GM19099 (cell line): ENCODE results near the gene ASH1L.

ENCODE experiments used
- POLR2A ChIP-seq: IDR thresholded peaks from 3 replicates; pipeline ENCODE4 v1.6.1; 2011; ENCODE audit warnings: low read depth; ENCODE audit not compliant: insufficient read length; ENCODE audit errors: extremely low read depth

The ASH1L gene

DNA sequence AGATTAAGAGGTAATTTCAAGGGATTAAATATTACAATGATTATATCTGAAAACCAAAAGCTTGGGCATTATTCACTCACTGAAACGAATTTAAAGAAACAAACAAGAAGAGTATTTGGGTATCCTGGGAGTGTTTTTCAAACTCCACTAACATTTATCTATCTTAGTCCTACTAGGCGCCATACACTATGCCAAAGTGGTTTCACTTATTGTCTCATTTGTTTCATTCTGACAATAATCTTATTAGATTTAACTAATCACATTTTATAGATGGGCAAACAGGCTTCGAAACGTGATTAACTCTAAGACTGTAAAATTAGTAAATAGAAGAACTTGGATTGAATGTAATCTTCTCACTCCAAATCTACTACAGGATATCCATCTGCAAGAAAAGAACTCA, 25.4 kb downstream of the ASH1L start:
- no peak for TF ChIP-seq POLR2A

DNA sequence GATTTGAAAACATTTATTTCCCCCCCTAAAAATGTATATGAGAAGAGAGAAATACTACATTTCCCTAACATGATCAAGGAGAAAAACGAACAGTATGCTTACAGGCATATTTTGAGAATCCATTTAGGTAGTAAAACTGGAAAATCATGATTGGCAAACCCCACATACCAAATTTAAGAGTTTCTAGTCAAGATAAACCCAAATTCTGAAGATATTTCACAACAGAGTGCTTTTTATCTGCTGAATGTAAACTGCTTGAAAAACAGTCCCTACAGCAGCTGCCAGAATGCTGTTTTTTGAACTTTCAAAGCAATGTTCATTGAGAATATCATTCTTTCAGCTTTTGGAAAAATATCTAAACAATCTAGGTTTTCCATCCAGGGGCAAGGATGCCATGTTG, 31.0 kb downstream of the ASH1L start:
- TF ChIP-seq POLR2A: no peak

GRCh38 chr1:155529929-155530328, 32.7 kb downstream of the ASH1L start:
- TF ChIP-seq POLR2A: no peak

DNA sequence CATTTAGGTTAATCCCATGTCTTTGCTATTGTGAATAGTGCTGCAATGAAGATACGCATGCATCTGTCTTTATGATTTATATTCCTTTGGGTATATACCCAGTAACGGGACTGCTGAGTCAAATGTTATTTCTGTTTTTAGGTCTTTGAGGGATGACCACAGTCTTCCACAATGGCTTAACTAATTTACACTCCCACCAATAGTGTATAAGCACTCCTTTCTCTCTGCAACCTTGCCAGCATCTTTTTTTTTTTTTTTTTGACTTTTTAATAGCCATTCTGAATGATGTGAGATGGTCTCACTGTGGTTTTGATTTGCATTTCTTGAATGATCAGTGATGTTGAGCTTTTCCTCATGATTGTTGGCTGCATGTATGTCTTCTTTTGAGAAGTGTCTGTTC, 33.5 kb downstream of the ASH1L start:
- no peak for TF ChIP-seq POLR2A

GRCh38 chr1:155527677-155528076, 34.9 kb downstream of the ASH1L start:
- no peak for TF ChIP-seq POLR2A

GRCh38 chr1:155526356-155526755, 36.2 kb downstream of the ASH1L start:
- no peak for TF ChIP-seq POLR2A

GRCh38 chr1:155522069-155522468, 40.5 kb downstream of the ASH1L start:
- TF ChIP-seq POLR2A: no peak

GRCh38 chr1:155518484-155518883, 44.1 kb downstream of the ASH1L start:
- TF ChIP-seq POLR2A: no peak

DNA sequence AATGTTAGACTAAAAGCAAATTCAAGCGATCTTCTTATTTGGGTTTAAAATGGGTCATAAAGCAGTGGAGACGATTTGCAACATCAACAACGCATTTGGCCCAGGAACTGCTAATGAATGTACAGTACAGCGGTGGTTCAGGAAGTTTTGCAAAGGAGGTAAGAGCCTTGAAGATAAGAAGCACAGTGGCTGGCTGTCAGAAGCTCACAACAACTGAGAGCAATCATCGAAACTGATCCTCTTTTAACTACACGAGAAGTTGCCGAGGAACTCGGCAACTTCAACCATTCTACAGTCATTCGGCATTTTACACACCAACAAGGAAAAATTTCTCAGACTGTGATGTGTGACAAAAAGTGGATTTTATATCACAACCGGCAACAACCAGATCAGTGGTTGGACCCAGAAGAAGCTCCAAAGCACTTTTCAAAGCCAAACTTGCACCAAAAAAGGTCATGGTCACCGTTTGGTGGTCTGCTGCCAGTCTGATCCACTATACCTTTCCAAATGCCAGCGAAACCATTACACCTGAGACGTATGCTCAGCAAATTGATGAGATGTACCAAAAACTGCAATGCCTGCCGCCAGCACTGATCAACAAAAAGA, 47.9 kb downstream of the ASH1L start:
- no peak for TF ChIP-seq POLR2A

DNA sequence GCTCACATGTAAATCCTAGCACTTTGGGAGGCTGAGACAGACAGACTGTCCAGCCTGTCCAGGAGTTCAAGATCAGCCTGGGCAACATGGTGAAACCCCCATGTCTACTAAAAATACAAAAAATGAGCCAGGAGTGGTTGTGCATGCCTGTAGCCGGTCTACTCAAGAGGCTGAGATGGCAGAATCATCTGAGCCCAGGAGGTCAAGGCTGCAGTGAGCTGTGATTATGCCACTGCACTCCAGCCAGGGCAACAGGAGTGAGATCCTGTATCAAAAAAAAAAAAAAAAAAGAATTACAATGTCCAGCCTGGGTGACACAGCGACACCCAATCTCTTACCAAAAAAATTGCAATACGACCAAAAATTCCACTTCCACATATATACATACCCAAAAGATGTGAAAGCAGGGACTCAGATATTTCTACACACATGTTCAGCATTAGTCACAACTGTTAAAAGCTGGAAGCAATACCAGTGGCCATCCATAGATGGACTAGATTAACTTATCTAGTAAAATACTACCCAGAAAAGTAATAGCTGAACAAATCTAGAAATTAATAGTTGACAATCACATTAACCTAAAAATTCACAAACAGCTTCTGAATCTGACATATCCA, 49.2 kb downstream of the ASH1L start:
- TF ChIP-seq POLR2A: no peak

DNA sequence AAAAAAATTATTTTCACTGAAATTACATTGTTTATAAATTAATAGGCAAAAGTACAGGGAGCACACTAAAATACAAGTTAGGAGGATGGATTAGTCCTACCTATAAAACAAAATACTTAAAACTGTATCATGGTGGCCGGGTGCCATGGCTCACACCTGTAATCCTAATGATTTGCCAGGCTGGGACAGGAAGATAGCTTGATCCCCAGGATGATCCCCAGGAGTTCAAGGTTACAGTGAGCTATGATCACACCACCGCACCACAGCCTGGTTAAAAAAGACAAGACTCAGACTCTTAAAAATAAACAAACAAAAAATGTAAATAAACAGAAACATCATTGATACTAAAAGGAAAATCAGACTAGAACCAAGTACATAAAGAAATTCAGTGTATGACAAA, 53.5 kb downstream of the ASH1L start:
- no peak for TF ChIP-seq POLR2A

DNA sequence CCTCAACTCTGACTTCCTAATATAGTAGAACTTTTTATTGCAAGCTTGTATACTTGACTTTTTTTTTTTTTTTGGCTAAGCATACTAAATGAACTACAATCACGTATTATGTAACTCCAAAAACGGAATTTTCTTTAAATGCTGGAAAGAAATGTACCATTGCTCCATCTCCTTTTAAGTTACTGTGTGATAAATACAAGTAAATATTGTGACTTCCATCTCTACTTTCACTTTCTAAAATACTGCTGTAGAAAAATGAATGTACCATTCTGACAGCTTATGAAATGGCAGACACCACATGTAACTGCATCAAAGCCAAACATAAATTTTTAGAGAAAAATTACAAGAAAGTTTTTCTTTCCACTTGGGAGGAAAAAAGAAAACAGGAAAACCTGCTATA, 54.7 kb downstream of the ASH1L start:
- no peak for TF ChIP-seq POLR2A

DNA sequence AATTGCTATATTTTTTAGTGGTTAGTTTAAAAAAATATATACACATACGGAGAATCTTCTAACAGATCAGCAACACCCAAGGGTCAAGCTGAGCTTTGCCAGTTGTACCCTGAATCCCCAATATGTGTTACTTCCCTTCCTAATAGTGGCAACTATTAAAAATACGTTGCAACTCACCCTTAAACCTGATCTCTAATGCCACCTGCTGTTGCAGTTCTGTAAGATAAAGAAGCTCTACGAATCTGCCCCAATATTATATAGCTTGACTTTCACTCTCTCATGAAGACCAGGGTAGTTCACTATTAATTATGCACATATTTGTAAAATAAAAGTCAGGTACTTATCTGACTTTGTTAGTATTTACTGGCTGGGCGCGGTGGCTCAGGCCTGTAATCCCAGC, 58.4 kb downstream of the ASH1L start:
- TF ChIP-seq POLR2A: no peak

DNA sequence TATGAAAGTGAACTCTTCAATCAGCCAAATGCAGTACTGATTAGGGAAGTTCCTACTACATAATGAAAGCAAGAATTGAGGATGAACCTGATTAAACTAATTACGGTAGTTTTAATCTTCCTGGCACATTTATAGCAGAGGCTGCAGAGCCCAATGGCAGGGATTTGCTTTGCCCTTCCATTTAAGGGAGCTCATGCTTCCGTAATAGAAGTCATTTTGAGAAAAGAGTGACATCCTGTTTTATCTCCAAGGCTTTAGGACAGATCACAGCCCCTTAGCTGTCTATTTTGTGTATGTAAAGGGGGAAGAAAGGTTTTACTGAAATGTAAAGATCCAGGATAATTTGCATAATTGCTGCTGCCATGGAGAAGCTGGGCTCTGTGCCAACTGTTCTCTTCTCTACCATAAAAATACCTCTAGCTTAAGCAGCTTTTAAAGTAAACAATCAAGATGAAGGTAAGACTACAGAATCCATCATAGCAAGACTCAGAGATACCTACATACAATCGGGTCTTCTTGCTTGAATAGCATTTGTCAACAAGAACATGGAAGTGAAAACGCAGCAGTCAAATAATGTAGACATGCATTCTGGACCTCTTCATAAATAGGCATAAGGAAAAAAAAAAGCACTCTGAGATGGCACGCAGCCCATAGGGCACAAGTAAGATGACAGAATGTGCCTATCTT, 62.5 kb downstream of the ASH1L start:
- no peak for TF ChIP-seq POLR2A

DNA sequence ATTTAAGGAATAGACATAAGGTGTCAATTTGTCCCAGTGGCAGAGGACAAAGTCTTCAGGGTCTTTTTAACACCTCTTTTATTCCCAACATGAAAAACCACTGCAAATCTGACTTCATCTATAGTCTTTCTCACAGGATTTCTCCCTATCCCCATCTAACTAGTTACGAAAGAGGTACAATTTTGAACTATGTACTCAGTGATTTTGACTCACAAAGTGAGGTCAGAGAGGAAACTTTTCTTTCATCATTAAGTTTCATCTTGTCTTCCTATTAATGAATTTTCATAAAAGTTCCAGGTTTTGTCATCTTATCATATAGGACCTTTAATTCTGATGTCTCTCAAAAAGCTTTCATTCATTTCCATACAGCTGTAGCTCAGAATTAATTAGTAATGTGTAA, 63.3 kb downstream of the ASH1L start:
- TF ChIP-seq POLR2A: no peak

- no peak for TF ChIP-seq POLR2A
These were observed 75.1 kb downstream of the ASH1L start for GRCh38 chr1:155487541-155487940.
